ENCODE results near the gene HNRNPM.

Gene HNRNPM

GRCh38 chr19:8485561-8486371 is 41.0 kb downstream of the HNRNPM start:
- DNase-seq (ENCODE audit: low read depth in 2 of 2) = no peak

- no peak for DNase-seq (ENCODE audit: low read depth in 2 of 2)
These were observed 41.9 kb downstream of the HNRNPM start for GRCh38 chr19:8486661-8487136.

DNA sequence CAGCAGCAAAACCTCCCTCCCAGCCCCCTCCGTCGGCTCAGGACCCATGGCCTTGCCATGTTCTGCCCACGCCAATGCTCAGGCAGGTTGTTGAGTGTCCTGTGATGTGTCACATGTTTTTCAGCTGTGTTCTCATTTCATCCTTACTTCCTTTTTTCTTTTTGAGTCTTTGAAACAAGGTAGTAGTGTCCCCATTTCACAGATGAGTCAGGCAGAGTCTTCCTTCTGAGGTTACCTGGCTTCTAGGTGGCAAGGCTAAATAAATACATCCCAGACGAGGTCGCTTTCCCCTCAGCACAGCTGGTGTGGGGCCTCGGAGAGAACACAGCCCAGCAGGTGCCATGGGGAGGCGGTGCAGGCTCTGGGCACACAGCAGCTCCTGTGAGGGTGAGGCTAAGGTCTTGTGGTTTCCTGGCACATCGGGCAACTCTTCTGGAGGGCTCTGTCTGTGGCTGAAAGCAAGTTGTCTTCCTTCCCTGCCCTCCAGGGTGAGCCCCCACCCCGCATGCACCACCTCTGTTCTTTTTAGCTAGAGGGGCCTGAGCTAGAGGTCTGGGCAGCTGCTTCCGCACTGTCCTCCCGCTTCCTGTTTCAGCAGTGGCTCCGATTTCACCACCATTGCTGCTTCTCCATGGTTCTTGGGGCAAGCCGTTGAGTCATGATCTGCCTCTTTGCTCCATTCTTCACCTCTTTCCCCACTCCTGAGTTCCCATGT is 42.5 kb downstream of the HNRNPM start:
- peak in 1 of 2 donors; percentile 22 for DNase-seq (ENCODE audit: low read depth in 2 of 2)

- DNase-seq (ENCODE audit: low read depth in 2 of 2) = no peak
These were observed 43.6 kb downstream of the HNRNPM start for GRCh38 chr19:8488365-8488764.

- DNase-seq (ENCODE audit: low read depth in 2 of 2) = no peak
These were observed 45.0 kb downstream of the HNRNPM start for GRCh38 chr19:8489561-8490394.

DNA sequence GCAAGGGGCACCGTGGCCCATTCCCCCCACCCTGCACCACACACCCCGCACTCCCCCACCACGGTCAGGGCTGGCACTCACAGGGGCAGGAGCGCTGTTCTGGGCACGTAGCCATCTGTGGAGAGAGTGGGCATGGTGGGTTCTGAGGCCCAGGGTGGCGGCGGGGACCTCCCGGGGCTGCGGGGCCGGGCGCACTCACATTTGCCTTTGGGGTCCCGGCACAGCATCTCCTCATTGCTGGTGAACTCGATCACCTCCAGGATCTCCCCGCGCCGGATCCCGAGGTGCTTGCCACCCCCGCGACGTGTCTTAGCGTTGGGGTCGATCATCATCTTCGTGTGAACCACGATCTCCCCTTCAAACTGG is 45.6 kb downstream of the HNRNPM start:
- DNase-seq (ENCODE audit: low read depth in 2 of 2) = no peak

GRCh38 chr19:8490873-8491272 is 46.1 kb downstream of the HNRNPM start:
- no peak for DNase-seq (ENCODE audit: low read depth in 2 of 2)

- DNase-seq (ENCODE audit: low read depth in 2 of 2) = no peak
These were observed 46.8 kb downstream of the HNRNPM start for GRCh38 chr19:8491574-8491973.

GRCh38 chr19:8494158-8494557 is 49.4 kb downstream of the HNRNPM start:
- no peak for DNase-seq (ENCODE audit: low read depth in 2 of 2)

GRCh38 chr19:8498295-8498694 is 53.5 kb downstream of the HNRNPM start:
- DNase-seq (ENCODE audit: low read depth in 2 of 2) = no peak

DNA sequence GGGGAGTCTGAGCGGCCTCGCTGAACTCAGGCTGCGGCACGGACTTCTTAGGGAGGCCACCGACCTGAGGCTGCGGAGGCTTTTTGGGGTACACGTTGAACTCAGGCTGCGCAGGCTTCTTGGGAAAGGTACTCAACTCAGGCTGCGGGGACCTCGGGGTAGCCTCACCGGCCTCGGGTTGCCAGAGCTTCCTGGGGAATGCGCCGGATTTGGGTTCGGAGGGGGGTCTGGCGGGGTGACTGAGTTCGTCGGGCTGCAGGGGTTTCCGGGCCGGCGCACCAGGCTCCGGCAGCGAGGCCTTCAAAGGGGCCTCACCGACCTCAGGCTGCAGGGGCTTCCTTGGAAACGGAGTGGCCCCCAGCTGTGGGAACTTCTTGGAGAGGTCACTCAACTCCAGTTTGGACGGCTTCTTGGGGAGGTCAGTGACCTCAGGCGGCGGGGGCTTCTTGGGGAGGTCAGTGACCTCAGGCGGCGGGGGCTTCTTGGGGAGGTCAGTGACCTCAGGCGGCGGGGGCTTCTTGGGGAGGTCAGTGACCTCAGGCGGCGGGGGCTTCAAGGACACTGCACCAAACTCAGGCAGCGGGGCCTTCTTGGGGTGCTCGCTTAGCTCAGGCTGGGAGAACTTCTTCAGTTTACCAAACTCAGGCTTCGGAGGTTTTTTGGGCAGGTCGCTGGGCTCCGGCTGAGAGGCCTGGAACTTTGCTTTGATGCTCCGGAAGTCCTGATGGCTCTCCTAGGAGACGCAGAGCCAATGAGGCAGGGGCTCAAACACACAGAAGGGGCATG is 54.5 kb downstream of the HNRNPM start:
- no peak for DNase-seq (ENCODE audit: low read depth in 2 of 2)

DNA sequence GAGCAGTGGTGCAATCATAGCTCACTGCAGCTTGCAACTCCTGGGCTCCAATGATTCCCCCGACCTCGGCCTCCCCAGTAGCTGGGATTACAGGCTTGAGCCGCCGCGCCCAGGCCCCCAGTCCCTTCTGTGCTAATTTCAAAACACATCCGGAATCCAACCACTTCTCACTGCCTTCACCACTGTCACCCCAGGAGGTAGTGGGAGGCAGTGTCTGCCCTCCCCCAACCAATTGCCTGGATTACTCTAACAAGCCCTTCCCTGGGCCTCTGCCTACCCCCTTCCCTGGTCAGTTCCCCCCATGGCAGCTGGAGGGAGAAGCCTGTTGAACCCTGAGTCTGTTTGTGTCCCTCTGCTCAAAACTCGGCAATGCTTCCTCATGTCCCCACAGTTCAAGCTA is 55.4 kb downstream of the HNRNPM start:
- DNase-seq (ENCODE audit: low read depth in 2 of 2) = no peak

DNA sequence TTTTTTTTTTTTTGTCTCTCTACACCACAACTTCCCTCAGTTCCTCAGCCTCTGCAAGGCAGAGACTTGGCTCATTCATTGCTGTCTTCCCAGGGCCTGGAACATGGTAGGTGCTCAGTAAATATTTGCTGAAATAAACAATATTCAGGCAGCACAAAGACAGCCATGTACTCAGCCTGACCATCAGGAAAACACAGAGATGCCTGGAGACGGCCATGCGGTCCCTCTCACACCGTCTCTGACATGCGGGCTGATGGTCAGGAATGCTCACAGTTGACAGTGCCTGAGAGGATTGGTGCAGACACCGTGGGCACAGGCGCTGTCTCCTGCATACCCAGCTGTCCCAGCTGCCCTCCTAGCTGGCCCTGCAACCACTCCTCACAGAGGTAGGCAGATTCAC is 56.7 kb downstream of the HNRNPM start:
- no peak for DNase-seq (ENCODE audit: low read depth in 2 of 2)

GRCh38 chr19:8501981-8502380 is 57.2 kb downstream of the HNRNPM start:
- DNase-seq (ENCODE audit: low read depth in 2 of 2) = no peak

- no peak for DNase-seq (ENCODE audit: low read depth in 2 of 2)
These were observed 58.7 kb downstream of the HNRNPM start for GRCh38 chr19:8503510-8503909.

- no peak for DNase-seq (ENCODE audit: low read depth in 2 of 2)
These were observed 59.4 kb downstream of the HNRNPM start for GRCh38 chr19:8504171-8504570.

DNA sequence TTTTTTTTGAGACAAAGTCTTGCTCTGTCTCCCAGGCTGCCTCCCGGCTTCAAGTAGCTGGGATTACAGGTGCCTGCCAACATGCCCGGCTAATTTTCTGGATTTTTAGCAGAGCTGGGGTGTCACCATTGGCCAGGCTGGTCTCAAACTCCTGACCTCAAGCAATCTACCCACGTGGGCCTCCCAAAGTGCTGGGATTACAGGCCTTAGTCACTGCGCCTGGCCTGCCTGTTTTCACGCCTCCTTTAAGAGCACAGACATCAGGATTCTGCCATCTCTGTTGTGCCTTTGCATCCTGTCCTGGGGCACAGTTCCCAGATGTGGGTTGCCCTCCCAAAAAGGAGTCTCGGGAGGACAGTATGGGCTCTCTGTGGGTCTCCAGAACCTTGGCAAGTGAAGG is 60.1 kb downstream of the HNRNPM start:
- no peak for DNase-seq (ENCODE audit: low read depth in 2 of 2)

DNA sequence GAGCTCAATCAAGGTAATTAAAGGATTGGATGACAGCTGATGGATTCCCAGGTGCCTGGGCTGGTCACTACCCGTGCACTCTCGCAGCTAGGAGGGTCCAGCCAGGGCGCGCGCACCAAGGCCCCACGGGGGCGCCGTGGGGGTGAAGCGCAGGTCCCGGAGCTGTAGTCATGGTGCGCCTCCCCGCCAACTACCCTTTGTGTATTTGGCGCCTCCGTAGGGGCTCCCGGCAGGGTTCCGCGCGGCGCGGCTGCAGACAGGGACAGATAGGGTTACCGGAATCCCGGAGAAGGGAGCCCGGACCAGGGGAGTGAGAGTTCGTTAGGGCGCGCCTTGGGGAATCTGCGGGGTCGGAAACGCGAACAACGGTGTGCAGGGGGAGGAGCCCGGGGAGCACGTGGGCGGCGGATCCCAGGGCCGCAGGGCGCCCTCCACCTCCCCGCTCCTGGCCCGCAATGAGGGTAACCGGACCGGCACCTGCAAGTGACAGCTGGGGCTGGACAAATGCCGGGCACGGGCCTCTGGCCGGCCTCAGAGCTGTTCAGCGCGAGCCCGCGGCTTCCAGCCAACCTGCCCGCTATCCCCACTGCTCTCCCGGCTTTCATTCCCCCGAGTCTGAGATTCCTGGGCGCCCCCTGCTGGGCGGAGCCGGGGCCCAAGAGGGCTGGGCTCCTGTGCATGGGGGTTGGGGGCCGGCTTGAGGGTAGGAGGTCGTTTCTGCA is 61.1 kb downstream of the HNRNPM start:
- DNase-seq (ENCODE audit: low read depth in 2 of 2) = peak; percentile 56 to 77

- DNase-seq (ENCODE audit: low read depth in 2 of 2) = no peak
These were observed 61.7 kb downstream of the HNRNPM start for GRCh38 chr19:8506402-8506957.

DNA sequence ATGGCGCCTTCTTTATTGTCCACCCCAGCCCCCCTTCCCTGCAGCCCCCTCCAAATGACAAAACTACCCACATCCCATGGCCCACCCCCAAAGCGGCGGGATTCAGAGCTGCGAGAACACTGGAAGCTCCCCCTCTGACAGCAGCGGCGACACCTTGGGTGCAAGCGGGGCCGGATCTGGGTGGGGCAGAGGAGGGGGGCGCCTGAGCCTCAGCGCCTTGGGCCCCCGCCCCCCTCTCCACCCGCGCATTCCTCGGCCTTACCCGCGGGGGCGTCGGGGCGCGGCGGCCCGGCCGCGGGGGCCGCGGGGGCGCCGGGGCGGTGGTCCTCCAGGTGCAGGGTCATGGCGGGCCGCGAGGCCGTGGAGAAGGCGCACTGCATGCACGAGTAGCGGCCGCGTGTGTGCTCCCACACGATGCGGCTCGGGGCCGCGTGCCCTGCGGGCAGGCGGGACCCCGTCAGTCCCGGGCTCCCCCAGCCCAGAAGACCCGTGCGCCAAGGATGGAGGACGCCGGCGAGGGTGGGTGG is 65.9 kb downstream of the HNRNPM start:
- no peak for DNase-seq (ENCODE audit: low read depth in 2 of 2)

Data from stimulated activated CD4-positive, alpha-beta T cell treated with anti-CD3 and anti-CD28 coated beads, Interleukin-1b, Interleukin-23, amount 100 ng/mL, for 4 hours (primary cell).